HG03064 (cell line): ENCODE results near the gene CDCA7.
"Not testable (repeated sequence)": the region's sequence is repeated elsewhere in the genome, so short reads cannot be mapped to it uniquely, and the experiment has no call there.

Source experiments
- ATAC-seq: cut with Tn5 transposase; IDR thresholded peaks from one replicate; pipeline ENCODE4 v1.9.1; 2021; ENCODE audit warnings: low read depth; ENCODE audit not compliant: unreplicated experiment

Gene CDCA7

DNA sequence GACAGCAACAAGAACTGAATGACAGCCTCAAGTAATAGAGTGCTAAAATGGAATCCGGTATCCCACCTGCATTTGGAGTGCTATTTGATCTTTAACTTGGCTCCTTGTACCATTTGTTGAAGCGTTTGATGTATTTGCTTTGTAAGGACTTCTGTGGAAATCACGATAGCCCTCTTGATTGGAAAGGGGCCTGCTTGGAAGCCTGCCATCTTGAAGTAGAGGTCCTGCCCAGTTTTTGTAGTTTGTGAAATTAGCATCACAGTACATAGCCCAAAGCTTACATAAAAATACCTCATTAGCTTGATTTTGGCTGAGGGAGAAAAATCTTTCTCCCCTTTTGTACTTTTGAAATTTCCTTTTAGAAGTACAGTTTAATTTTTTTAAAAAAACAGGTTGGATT lies 2.7 kb downstream of the CDCA7 start:
- no peak for ATAC-seq

DNA sequence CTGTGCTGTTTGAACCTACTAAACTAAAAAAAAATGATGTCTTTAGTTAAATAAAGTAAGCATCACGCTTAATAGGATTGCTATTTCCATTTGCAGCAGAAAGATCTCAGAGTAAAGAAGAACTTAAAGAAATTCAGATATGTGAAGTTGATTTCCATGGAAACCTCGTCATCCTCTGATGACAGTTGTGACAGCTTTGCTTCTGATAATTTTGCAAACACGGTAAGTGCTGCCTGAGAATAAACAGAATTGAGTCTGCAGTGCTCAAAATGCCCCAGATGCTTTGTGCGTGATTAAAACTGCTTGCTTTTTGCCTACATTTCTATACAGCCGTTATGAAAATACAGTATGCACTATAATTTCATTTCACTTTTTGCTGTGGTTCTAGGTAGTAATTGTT lies 3.9 kb downstream of the CDCA7 start:
- ATAC-seq, result no peak

DNA sequence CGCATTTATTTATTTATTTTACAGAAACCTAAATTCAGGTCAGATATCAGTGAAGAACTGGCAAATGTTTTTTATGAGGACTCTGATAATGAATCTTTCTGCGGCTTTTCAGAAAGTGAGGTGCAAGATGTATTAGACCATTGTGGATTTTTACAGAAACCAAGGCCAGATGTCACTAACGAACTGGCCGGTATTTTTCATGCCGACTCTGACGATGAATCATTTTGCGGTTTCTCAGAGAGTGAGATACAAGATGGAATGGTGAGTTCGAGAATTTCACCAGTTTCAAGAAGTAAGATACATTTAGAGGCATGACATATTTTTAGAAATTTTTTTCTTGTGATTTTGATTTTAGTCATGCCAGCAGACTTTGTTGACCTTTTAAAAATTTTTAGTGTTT lies 4.6 kb downstream of the CDCA7 start:
- no peak for ATAC-seq

DNA sequence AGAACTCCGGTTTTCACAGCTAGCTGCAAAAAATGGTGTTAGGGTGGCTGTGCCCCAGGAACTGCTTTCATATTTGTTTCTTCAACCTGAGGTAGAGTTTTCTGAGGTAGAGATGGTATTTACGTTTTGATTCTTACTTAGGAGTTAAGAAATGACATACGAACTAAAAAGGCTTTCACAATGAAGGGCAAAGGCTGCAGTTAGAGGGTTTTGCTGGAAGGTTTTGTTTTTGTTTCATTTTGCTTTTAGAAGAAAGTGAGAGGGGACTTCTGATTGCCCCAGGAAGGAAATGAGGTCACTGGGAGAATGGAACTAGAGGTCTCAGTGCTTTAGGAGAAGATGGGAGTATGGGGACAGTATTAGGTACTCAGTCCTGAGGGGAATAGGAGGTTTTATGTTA lies 15.5 kb downstream of the CDCA7 start:
- no peak for ATAC-seq

DNA sequence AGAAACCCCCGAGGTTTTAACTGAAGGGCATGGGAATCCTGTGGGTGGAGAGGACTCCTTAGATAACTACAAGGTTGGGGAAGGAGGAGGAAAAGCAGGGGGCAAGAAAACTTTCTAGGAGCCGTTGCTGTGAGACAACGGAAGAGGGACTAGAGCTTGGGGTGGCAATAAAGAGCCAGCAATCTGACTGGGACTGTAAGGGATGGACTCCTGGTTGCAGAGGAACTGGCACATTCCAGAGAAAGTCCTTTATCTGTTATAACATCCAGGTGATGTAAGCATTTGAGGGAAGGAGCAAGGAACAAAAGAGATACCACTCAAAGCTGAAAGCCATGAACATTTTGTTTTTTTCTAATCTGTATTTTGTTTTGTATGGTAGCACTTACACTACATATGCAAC lies 16.4 kb downstream of the CDCA7 start:
- ATAC-seq, result no peak

DNA sequence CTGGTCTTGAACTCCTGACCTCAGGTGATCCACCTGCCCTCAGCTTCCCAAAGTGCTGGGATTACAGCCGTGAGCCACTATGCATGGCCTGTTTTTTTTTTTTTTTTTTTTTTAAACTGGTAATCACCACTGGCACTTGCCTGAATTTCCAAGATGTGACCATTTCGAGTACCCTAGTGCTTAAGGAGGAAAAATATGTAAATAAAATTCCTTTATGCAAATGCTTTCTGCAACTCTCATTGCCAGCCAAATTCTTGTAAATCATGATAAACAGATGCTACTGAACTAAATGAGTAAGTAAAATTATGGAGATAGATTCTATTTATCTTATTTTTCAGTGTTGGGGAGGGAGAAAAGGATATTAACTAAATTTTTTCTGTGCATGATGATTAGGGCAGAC lies 18.6 kb downstream of the CDCA7 start:
- no peak for ATAC-seq

DNA sequence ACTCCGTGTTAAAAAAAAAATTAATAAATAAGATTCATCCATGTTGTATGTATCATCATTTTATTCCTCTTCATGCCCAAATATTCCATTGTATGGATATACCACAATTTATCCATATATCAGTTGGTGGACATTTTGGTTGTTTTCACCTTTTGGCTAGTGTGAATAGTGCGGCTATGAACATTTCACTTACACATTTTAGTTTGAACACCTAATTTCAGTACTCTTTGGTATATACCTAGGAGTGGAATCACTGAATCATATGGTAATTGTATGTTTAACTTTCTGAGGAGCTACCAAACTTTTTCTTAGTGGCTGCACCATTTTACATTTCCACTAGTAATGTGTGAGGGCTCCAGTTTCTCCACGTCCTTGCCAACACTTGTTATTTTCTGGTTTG lies 20.0 kb downstream of the CDCA7 start:
- ATAC-seq, result no peak

DNA sequence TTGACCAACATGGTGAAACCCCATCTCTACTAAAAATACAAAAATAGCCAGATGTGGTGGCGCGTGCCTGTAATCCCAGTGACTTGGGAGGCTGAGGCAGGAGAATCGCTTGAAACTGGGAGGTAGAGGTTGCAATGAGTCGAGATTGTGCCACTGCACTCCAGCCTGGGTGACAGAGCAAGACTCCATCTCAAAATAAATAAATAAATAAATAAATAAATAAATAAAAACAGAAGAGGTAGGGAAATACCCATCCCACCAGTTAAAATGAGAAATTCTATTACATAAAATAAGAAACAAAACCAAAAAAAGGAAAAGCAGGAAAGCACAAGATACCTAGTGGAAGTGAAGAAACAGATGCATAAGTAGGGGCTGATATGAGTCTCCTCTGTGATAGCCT lies 30.9 kb downstream of the CDCA7 start:
- ATAC-seq, result not testable (repeated sequence)

DNA sequence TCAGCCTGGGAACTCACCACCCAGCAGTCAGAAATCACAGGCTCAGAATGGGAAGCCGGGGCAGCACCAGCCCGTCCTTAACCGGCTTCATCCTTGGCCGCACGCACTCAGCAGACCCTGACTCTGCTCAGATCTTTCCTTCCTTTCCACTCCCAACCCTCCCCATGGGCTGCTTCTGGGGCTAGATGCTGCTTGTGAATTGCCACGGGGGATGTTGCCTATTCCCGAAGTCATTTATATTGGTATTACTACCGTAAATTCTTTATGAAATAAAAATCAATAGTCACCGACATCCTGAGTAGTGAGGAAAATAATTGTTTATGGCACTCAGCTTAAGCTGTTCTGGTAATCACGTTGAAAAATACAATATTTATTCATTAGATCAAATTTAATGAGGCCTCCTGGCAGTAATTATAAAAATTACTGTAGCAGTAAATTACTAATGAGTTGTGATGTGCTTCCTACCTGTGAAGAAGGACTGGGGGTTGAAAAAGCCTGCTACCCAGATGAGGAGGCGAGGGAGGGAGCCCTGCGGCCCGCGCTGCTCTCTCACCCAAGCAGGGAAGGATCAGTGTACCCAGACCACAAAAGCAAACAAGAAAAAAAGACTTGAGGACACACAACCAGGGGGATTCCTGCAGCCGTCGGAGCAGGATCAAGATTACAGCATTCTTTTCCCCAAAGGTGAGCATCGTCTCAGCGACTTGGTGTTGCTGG lies 31.5 kb downstream of the CDCA7 start:
- ATAC-seq, result no peak

DNA sequence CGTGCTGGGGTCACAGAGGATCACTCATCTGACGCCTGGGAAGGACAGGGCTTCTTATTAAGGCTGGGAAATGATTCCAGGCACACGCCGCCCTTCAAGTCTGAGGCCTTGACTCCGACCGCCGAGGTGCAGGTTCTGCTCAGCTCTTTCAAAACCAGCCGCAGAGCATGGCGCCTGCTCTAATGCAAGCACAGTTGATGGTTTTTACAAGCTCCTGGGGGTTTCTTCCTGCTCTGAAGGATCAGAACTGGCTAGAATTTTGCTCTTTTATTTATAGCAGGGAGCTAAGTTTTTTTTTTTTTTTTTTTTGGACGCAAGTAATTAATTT lies 32.0 kb downstream of the CDCA7 start:
- ATAC-seq, result no peak

DNA sequence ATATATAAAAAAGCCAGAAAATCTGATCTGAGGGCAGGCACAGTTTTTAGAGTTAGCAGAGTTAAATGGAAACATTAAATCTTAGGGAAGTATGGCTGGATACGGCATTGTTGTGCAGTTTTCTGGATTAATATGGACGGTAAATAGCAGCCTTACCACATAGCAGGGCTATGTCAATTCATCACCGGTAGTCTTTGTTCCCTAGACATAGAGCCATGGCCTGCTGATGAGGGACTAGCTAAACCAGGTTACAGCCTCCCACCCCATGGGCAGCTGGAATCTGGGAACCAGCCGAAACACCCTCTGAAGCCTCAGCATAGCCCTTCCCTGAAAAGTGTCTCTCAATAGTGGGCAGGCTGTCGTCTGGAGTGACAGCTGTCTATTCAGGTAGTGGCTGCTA lies 32.4 kb downstream of the CDCA7 start:
- no peak for ATAC-seq

DNA sequence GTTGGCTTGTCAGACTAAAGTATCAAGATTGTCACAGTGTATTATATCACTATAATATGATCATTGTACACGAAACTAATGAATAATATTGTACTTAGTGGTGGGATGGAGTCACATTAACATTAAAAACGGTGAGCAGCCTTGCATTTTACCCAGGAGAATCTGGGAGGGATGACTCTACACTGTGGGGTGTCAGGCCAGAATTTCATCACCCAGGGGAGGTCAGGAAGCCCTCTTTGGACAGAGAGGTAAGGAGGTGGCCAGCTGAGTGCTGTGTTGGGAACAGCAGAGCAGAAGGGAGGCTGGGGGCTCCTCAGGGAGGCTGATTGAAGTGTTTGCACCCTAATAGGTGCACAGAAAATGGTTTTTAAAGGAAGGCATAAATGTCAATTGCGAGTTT lies 33.0 kb downstream of the CDCA7 start:
- no peak for ATAC-seq

DNA sequence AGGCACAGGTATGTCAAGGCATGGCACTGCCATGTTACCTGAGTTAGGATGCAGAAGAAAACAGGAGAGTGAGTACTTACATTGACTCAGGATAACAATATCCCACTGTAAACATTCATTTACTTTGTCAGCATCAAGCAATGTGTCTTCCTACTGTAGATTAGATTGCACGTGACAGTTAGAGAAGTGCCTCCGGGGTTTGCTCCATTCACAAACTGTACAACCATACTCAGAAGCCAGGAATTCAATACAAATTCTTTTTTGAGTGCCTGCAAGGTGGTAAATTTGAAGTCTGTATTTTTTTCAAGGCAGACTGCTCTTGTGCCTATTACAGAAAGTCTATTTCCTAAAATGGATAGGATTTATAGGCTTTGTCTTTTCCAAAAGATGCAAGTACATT lies 34.1 kb downstream of the CDCA7 start:
- no peak for ATAC-seq

DNA sequence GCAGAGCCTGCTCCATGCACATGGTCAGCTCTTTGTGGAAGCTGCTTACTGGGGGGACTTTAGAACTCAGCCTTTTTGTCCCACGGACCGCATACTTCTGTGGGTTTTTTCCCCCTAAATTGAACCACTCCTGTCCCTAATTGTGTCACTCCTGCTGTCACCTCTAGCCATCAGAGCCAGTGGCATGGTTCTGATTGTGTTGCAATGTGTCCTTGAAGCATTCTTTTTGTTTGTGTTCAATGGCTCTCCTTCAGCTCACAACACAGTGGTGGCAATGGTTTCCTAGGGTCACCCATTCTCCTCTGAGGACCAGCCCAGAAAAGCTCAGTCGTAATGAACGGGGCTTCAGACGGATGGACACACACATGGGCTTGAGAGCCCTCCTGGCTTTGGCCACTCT lies 35.4 kb downstream of the CDCA7 start:
- no peak for ATAC-seq

DNA sequence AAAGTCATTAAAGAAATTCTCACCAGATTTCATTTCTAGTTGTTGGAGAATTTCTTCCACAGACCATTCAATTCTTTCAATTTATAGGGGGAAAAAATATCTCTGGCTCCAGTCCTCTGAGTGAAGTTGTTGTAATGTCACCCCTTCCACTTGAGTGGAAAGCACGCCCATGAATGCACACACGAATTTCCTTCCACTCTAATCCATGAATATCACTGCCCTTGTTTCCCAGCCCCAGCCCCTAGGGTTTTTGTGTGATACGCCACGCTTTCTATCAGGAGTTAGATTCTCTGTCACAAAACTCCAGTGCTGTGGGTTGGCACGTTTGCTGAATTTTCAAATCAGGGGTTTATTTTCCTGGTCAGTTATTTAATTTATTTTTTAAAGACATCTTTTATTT lies 38.1 kb downstream of the CDCA7 start:
- no peak for ATAC-seq

DNA sequence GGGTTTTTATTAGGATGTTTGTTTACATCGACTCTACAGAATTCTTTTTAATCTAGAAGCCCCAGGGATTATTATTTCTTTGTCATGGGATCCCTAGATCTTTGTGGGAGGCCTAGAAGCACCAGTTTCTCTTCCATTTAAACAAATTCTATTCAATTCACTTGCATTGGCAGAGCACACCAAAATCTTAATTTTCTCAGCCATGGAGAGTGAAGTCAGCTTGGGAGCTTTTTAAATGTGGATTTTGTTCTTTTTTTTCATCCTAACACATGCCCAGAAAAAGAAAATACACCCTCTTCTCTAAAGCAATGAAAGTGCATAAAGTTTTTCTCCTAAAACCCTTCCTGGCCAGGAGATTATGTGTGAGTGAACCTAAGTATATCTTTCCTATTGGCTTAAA lies 38.5 kb downstream of the CDCA7 start:
- no peak for ATAC-seq

DNA sequence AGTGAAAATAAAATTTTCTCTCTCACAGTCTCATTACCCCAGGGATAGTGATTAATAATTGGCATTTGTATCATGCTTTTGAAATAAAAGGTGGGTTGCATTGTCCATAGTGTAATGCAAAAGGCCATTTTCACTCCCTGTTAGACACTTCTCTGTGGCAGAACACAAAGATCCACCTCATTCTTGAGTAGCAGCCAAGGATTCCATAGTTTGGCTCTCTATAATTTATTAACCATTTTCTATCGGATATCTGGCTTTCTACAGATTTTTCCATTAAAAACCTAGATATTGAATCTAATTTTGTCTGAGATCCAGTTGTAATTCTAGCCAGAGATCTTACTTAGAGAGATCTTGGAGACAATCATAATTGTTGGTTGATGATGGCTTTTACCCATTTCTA lies 39.0 kb downstream of the CDCA7 start:
- no peak for ATAC-seq

DNA sequence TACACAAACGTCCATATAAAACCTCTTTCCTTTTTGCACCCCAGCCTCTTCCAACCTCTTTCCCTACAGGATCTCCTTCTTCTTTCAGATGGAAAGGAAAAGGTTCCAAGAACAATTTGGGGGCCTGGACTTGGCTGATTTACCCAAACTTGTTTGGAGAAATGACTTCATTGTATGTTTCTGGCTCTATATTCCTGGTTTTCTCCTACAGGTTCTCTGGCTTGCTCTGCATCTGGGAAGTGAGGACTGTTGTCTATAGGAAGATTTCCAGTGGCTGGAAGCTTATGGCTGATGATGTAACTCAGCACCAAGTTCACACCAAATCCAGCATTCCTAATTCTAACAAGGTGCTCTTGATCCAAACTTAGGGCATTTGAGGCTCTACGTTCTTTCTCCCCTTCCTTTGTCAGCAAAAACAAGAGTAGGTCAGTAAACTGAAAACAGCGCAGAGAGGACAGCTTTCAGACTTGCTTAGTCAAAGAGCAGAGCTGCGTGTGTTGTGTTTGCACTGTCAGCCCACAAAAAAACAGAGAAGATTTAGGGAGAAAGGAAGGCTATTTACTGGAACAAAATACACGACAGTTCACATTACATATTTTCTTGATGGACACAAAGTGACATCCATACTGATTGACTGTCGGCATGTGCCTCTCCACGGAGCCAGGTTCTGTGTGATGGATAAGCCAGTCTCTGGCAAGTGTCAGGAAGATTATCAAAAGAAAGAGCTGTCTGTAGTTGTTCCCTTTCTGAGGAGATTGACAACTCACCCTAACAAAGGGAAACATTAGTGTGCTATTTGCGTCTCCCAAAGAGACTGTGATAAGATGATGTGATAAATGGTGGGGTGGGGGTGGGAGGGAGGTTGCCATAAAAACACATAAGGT lies 39.7 kb downstream of the CDCA7 start:
- ATAC-seq, result no peak

DNA sequence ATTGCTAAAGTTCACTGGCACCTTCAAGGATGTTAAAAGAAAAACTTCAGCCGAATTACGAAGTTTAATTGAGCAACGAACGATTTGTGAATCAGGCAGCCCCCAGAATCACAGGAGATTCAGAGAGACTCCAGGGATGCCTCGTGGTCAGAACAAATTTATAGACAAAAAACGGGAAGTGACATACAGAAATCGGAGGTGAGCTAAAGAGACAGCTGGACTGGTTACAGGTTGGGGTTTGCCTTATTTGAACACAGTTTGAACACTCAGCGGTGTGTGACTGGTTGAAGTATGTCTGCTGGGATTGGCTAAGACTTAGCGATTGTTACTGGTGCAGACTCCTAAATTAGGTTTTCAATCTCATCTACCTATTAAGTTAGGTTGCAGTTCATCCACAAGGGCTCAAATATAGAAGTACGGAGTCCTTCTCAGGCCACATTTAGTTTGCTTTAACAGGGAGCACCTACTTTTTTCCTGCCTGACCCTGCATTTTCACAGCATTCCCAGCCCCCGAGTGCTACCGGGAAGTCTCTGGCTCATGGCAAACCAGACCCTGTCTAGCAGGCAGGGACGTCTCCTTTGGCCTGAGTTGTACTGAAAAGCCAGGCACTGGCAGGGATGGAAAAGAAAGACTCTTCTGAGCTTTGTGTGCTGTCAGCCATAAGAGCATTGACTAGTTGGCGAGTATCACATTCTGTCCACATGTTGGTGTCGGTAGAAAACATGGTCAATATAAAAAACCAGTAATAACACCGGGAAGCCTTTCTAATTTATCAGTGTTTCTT lies 41.1 kb downstream of the CDCA7 start:
- no peak for ATAC-seq

DNA sequence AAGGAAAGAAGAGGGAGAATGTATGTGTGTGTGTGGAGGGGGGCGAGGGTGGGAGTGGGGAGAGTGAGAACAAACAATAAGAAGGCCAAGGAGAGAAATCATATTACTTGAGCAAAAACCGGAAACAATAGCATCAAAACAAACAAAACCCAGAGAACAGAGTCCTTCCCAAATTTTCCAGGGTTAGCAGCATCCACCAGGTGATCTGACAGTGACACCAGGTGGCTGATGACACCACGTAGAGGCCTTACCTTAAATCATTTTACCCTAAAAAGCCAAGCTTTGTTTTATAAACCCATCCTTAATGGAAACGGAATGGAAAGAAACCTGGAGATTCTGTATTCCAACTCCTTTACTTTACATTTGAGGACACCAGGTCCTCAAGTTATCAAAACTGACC lies 42.9 kb downstream of the CDCA7 start:
- no peak for ATAC-seq

DNA sequence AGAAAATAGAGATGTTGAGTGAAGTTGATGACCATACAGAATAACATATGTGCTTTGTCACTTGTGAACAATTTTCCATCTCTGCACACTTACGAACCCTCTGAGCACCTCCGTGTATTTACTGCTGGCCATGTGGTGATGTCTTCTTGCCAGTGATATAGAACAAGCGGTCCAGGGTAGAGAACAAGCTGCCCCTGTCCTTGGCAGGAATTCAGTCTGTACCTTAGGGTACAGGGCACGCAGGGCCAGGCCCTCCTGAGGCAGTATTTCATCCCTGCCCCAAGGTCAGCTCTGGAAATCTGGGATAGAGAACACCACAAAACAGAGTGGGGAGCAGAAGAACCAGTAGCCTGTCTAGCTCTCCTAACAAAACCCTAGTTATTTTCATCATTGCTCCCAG lies 44.6 kb downstream of the CDCA7 start:
- no peak for ATAC-seq

DNA sequence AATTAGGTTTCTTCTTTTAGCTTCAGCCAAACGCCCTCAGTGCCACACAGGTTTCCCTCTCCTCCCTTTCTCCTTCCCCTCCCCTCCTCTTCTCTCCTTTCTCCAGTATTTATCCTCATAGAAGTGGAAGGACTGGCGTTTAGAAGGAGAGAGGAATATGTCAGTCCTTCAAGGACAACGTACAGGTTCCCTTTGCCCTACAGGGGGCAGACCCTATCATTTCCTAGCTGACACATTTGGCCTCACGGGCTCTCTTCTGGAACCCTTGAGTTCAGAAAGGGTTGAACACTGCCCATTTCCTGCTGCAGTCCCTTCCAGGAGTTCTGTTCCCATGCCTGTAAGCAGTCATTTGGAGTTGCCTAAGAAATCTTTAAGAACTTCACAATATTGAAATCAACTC lies 46.1 kb downstream of the CDCA7 start:
- ATAC-seq, result no peak
